Erythroblast (primary cell): ENCODE measurements around the gene GNAZ.

ENCODE experiments used
- DNase-seq, 2 experiments: peaks; one replicate each; lab custom pipeline; 2025; lab: John Stamatoyannopoulos, UW
- GATA1 ChIP-seq: IDR thresholded peaks from 2 replicates; pipeline ENCODE4 v1.6.1; 2011; ENCODE audit warnings: low read depth, mild to moderate bottlenecking, control low read depth, low read length, moderate library complexity
- POLR2A ChIP-seq: IDR thresholded peaks from 2 replicates; pipeline ENCODE4 v1.6.1; 2011; ENCODE audit warnings: mild to moderate bottlenecking, low read length

Gene GNAZ

DNA sequence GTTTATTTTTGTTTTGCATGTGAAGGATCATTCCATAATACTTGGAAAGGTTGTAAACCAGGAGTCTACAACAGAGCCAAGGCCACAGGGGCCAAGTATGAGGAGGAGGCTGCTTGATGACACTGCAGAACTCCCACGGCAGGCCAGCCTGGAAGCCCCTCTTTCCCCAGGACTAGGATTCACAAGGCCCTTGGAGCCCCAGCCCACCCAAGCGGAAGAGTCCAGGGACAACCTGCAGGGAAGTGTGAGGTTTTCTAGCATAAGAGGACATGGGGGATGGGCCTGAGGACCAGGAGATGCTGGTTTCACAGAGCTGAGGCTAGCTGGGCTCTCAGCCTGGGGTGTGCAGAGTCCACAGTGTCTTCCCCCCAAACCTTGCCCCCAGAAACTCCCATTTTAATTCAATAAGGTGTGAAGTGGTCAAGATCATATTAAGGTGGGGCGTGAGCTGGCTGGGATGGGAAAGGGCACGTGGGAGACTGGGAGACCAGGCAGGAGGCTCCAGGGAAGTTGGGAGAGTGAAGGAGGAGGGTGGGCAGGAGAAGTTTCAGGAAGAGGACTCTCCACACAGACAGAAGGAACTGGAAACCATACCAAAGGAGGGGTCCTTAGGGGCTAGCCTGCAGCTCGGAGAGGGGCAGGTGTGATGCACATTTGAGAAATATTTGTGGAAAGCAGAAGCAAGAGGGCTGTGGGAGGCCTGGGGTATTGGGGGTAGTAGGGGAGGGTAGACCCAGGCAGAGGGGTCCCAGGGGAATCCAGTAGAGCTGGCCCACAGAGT is 12.4 kb downstream of the GNAZ start:
- no peak for DNase-seq
- TF ChIP-seq POLR2A (no peak), GATA1 (no peak)

DNA sequence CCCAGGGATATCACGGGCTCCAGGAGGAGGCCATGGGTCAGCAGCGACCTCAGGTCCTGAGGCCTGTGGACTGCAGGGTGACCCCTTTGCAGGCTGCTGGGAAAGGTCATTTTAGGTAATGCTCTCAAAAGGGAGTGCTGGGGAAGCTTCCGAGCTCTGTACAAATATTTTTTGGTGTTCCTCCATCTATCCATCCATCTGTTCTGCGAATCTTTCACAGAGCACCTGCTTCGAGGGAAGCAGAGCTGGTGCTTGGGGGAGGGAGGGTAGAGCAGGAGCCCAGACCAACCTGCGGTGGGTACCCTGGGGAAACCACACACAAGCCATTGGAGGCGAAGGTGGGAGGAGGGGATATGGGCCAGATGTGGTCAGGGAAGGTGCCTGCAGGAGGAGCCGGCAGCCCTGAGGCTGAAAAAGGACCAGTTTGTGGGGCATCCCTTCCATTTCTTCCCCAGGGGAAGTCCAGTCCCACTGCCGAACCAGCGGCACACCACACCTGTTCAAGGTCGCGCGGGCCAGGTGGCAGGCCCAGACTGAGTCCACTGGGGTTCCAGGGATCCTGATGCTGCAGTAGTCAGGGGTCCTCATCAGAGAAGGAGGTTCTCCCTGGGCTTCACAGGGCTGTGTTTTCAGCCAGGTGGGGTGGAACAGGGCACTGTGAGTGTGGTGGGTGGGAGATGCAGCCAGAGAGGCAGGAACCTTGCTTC is 13.1 kb downstream of the GNAZ start:
- DNase-seq: no peak
- TF ChIP-seq GATA1 (no peak), POLR2A (no peak)

GRCh38 chr22:23084453-23085350 is 14.4 kb downstream of the GNAZ start:
- no peak for TF ChIP-seq GATA1
- TF ChIP-seq POLR2A: no peak
- no peak for DNase-seq

GRCh38 chr22:23085351-23085671 is 15.0 kb downstream of the GNAZ start:
- TF ChIP-seq POLR2A (no peak), GATA1 (no peak)
- no peak for DNase-seq

GRCh38 chr22:23085785-23086184 is 15.5 kb downstream of the GNAZ start:
- TF ChIP-seq POLR2A: no peak
- TF ChIP-seq GATA1: no peak
- DNase-seq: no peak

GRCh38 chr22:23086263-23086662 is 15.9 kb downstream of the GNAZ start:
- TF ChIP-seq POLR2A (no peak), GATA1 (no peak)
- DNase-seq: no peak

GRCh38 chr22:23086787-23087186 is 16.5 kb downstream of the GNAZ start:
- TF ChIP-seq POLR2A: no peak
- no peak for TF ChIP-seq GATA1
- peak; percentile 30 to 53 for DNase-seq

- DNase-seq: peak in 1 of 2 experiments; percentile 7
- no peak for TF ChIP-seq POLR2A
- TF ChIP-seq GATA1: no peak
Measured at GRCh38 chr22:23088199-23088604, 17.9 kb downstream of the GNAZ start.

- no peak for DNase-seq
- no peak for TF ChIP-seq POLR2A
- no peak for TF ChIP-seq GATA1
Measured at GRCh38 chr22:23089010-23089409, 18.7 kb downstream of the GNAZ start.

DNA sequence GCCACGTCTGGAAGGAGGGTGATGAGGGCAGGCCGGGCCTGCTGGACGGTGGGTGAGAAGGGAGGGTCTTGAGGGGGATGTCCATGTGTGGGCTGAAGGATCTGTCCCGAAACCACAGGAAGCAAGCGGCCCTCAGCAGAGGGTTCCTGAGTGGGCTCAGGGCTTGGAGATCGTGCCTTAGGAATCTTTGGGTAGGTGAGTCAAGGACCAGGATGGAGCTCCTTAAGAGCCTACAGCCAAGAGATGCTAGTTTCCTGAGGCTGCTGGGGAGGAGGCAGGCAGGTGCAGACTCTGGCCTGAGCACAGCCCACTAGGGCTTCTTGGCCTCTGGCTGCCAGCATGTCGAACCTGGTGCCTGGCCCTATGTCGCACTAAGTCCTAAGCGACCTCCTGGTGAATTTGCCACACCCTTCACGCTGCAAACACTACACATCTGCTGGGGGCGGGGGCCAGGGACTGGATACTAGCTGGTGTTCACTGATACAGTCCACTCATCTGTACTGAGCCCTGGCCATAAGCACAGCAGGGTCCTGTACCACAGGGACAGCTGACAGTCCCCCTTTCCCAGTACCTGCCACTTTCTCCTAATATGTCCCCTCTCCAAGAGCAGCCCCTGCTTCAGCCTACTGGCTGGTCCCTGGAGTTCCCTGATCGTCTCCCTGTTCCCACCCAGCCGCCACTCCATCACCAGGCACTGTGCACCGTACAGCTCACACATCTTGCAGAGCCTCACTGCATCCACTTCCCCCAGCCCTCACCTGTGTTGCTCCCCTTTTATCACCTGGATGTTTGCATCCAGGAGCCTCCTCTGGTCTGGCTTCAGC is 19.5 kb downstream of the GNAZ start:
- TF ChIP-seq GATA1 (no peak), POLR2A (no peak)
- no peak for DNase-seq

DNA sequence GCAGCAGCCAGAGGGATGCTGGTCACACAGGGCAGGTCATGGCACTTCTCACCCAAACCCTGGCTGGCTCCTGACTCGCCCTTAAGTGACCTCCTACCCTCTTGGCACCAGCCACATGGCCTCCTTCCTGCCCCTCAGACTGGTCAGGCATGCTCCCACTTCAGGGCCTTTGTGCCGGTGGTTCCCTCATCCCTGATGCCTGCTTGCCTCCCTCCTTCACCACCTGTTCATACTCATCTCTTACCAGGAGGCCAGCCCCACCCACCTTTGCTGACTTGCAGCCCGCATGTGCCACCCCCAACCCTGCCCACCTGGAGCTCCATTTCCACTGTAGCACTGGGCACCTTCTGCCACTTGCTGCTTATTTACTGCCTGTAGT is 20.1 kb downstream of the GNAZ start:
- no peak for DNase-seq
- TF ChIP-seq GATA1 (no peak), POLR2A (no peak)

DNA sequence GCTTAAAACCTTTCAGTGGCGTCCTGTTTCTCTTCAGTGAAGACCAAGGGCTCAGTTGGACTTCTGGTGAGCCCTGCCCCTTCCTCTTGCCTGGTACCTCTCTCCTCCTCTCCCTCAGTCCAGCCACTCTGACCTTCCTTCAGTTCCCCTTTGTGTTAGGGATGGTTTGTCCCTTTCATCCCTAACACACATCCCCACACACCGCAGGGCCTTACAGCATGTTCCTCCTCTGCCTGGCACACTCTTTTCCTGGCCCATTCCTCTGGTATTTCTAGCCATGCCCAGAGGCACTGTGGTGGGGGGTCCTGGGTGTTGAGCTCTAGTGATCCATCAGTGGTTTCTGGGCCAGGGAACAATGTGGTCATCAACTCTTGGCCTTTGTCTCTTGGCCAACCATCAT is 21.4 kb downstream of the GNAZ start:
- DNase-seq: no peak
- TF ChIP-seq POLR2A (no peak), GATA1 (no peak)
